ENCODE results near the gene RRAGD. TPM values are rescaled to one million over a fixed set of nuclear protein-coding genes. Genes with fewer than 3 reads are reported as not detected.

Gene RRAGD
- total RNA-seq, 2 experiments from 2014 or later, result 19.7 to 22.1 TPM

DNA sequence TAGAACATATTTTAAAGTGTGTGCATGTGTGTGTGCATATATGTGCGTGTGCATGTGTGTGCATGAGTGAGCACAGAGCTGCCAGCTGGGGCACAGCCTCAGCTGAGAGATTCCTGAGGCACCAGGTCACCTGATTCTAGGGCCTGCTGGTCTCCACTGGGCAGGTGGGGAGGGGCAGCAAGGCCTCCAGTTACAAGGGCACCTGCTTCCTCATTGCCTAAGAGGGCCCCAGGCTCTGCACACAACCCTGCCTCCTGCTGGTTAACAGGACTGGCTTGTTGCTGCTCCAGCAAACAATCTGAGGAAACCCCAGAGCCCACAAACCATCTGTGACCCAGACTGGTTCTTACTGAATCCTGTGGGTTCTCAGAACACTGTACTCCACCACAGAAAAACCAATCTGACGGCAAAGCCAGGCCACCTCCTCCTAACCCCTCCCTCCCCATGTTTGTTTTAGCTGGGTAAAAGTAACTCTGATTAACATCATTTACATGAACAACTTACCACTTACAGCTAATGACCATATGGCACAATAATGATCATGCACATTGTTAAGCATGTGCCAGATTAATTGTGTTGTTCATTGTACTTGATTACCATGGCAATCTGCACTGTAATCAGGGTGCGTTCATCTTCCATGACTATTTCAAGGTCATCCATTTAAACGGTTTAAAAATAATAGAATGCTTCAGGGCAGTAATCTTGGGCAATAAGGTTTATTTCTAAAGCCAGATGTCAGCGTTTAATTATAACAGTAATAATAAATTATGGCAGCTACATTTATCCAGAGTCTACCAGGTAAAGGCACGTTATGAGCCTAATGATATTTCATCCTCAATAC, 36.4 kb downstream of the RRAGD start:
- CTCF ChIA-PET, result interaction anchor here (0.6 to 6.2 kb wide), 9 partner anchors 8 to 504 kb away, joined by 3 to 52 read pairs (median 3); partner anchors contain the start of gene RRAGD
- H3K4me1 Mint-ChIP-seq (ENCODE audit: low read depth), result peaks cover 19% of the 10 kb centered on the region

DNA sequence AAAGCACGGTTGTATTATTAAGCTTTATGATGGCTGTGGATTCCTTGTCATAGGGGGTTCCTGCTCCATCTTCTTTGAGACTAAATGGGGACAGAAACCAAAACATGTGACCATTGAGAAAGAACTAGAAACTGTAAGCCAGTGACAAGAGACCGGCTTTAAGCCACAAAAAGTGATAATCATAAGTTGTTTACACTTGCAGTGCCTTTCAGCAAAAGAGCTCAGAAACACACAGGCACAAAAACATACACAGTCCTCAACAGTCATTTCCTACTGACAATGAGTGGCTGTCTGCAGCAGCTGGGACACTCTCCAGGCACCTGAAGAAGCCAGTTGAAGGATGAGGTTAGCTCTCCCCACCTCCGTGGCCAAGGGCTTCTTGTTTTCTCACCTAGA, 39.6 kb downstream of the RRAGD start:
- no peak overlapping the region for H3K27ac Mint-ChIP-seq

More for the DNA sequence above, 36.4 kb downstream of the RRAGD start:
- H3K36me3 Mint-ChIP-seq (ENCODE audit: low read depth), result no peaks in the 10 kb centered on the region
- TF ChIP-seq, protein P1, sequence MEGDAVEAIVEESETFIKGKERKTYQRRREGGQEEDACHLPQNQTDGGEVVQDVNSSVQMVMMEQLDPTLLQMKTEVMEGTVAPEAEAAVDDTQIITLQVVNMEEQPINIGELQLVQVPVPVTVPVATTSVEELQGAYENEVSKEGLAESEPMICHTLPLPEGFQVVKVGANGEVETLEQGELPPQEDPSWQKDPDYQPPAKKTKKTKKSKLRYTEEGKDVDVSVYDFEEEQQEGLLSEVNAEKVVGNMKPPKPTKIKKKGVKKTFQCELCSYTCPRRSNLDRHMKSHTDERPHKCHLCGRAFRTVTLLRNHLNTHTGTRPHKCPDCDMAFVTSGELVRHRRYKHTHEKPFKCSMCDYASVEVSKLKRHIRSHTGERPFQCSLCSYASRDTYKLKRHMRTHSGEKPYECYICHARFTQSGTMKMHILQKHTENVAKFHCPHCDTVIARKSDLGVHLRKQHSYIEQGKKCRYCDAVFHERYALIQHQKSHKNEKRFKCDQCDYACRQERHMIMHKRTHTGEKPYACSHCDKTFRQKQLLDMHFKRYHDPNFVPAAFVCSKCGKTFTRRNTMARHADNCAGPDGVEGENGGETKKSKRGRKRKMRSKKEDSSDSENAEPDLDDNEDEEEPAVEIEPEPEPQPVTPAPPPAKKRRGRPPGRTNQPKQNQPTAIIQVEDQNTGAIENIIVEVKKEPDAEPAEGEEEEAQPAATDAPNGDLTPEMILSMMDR (IDR thresholded peaks at IDR 0.05), result peak; percentile 24
- H3K9me3 Mint-ChIP-seq, result no peaks in the 10 kb centered on the region
- DNase-seq, result peak; percentile 85
- intact Hi-C loops (cut with micrococcal nuclease), result loop anchor here (5.0 kb wide), 1 partner anchor 37 kb away; the partner anchor contains the start of gene RRAGD
- no peaks in the 10 kb centered on the region for H3K27me3 Mint-ChIP-seq
- POLR2A ChIA-PET, result interaction anchor here (1.1 to 1.4 kb wide), 2 partner anchors 18 to 36 kb away, joined by 3 to 5 read pairs; no protein-coding TSS in a partner anchor
- peak; percentile 88 for ATAC-seq
- H3K4me3 Mint-ChIP-seq, result no peak overlapping the region
- H3K27ac Mint-ChIP-seq, result no peak overlapping the region

DNA sequence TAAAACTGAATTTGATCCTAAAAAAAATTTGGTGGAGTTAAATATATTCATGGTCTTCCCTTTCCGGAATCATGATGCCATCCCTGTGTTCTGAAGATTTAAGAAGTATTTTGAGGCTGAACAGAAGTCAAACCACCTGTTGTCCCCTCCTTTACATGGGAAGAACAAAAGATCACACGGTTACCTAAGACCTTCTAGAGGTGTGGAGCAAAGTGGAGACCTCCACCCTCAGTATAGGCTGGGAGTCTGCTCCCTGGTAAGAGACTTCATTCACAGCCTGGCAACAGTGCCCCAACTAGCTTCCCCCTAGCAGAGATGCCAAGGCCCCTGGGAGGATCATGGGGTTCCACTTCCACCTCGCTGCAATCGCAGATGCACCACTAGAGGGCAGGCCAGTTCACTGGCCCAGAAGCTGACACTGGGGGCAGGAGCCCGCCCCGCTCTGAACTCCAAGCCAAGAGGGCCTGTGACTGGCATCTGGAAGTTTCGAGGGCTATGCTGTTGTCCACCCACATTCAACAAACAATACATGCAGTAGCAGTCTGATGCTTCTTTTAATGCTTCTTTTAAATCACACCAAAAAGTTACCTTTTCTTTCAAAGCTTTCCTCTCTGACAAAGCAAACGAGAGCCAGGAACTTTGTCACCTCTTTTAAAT, 40.1 kb downstream of the RRAGD start:
- H3K9me3 Mint-ChIP-seq, result no peaks in the 10 kb centered on the region

More for the DNA sequence above, 39.6 kb downstream of the RRAGD start:
- Mint-ChIP-seq H3K4me1 (ENCODE audit: low read depth) (peaks cover 19% of the 10 kb centered on the region), H3K9me3 (no peaks in the 10 kb centered on the region), H3K36me3 (ENCODE audit: low read depth) (no peaks in the 10 kb centered on the region), H3K4me3 (no peak overlapping the region), H3K27me3 (no peaks in the 10 kb centered on the region)
- CTCF ChIA-PET, result interaction anchor here (0.5 to 6.2 kb wide), 62 partner anchors 8 to 390 kb away, joined by 3 to 83 read pairs (median 4); partner anchors contain the start of genes ANKRD6, LYRM2, RRAGD and UBE2J1
- DNase-seq (peak; percentile 35), ATAC-seq (peak; percentile 9)
- TF ChIP-seq, protein P1 (IDR thresholded peaks at IDR 0.05), result no peak
- POLR2A ChIA-PET, result interaction anchor here (0.8 to 1.6 kb wide), 3 partner anchors 10 to 42 kb away, joined by 3 to 4 read pairs (median 3); no protein-coding TSS in a partner anchor
- intact Hi-C loops (cut with micrococcal nuclease), result loop anchor here (5.0 kb wide), 1 partner anchor 60 kb away; the partner anchor contains the start of gene ANKRD6

DNA sequence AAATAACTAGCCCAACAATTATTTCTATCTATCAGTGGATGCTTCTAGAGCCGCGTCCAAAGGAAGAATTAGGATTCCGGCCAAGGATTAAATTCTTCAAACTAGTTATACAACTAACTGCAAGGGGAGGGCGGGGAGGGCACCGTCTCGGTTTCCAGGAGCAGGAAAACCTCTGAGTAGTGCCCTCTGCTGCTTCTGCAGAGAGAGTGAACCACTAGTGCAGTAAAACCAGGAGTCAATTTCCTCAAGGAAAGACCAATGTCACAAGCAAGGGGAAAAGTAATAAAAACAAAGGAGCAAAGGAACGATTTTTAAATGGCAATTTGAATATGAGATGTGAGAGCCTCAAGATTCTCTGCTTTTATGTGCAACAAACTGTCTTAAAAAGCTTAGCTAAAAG, 43.1 kb downstream of the RRAGD start:
- intact Hi-C loops (cut with micrococcal nuclease), result loop anchor here (5.0 to 10.0 kb wide), 2 partner anchors 243 to 384 kb away; no protein-coding TSS in a partner anchor
- DNase-seq, result no peak
- CTCF ChIA-PET, result interaction anchor here (0.7 to 3.3 kb wide), 14 partner anchors 8 to 278 kb away, joined by 3 to 20 read pairs (median 4); partner anchors contain the start of genes ANKRD6 and UBE2J1
- POLR2A ChIA-PET, result no interaction called here
- Mint-ChIP-seq H3K4me1 (ENCODE audit: low read depth) (peaks cover 21% of the 10 kb centered on the region), H3K27ac (no peak overlapping the region), H3K36me3 (ENCODE audit: low read depth) (no peaks in the 10 kb centered on the region), H3K27me3 (no peaks in the 10 kb centered on the region), H3K4me3 (no peak overlapping the region), H3K9me3 (no peaks in the 10 kb centered on the region)
- ATAC-seq, result no peak
- TF ChIP-seq, protein P1 (IDR thresholded peaks at IDR 0.05), result no peak

More for the DNA sequence above, 40.1 kb downstream of the RRAGD start:
- peaks cover 19% of the 10 kb centered on the region for H3K4me1 Mint-ChIP-seq (ENCODE audit: low read depth)
- H3K36me3 Mint-ChIP-seq (ENCODE audit: low read depth), result no peaks in the 10 kb centered on the region
- peak; percentile 85 for DNase-seq
- H3K4me3 Mint-ChIP-seq, result no peak overlapping the region
- TF ChIP-seq, protein P1 (IDR thresholded peaks at IDR 0.05), result peak; percentile 84
- no peaks in the 10 kb centered on the region for H3K27me3 Mint-ChIP-seq
- intact Hi-C loops (cut with micrococcal nuclease), result loop anchor here (5.0 kb wide), 1 partner anchor 60 kb away; the partner anchor contains the start of gene ANKRD6
- peak overlapping the region; percentile 46 for H3K27ac Mint-ChIP-seq
- ATAC-seq, result peak; percentile 87
- POLR2A ChIA-PET, result interaction anchor here (0.8 to 1.6 kb wide), 3 partner anchors 9 to 42 kb away, joined by 3 to 4 read pairs (median 3); no protein-coding TSS in a partner anchor
- CTCF ChIA-PET, result interaction anchor here (0.5 to 6.2 kb wide), 70 partner anchors 9 to 389 kb away, joined by 3 to 83 read pairs (median 4); partner anchors contain the start of genes ANKRD6, LYRM2, RRAGD and UBE2J1
